ENCODE results near the gene IFIT2.

Gene IFIT2

GRCh38 chr10:89296220-89296648 is 5.6 kb upstream of the IFIT2 start:
- H3K27ac ChIP-seq (ENCODE audit: low read length), result peak overlapping the region; percentile 31
- H4K20me1 ChIP-seq (ENCODE audit: insufficient read depth, low read length), result no peaks in the 10 kb centered on the region
- H3K27me3 ChIP-seq (ENCODE audit: low read depth, low read length), result no peaks in the 10 kb centered on the region
- H3K79me2 ChIP-seq (ENCODE audit: low read length), result no peaks in the 10 kb centered on the region
- H3K4me3 ChIP-seq (ENCODE audit: low read length), result no peak overlapping the region
- no peak overlapping the region; the same call in 1 of the 2 replicates for H3K9ac ChIP-seq (ENCODE audit: low read length)
- peaks cover 22% of the 10 kb centered on the region for H3K4me1 ChIP-seq (ENCODE audit: low read length)
- H3K9me3 ChIP-seq (ENCODE audit: insufficient read depth, low read length), result no peaks in the 10 kb centered on the region
- no peak for TF ChIP-seq EZH2phosphoT487 (IDR thresholded peaks at IDR 0.05; ENCODE audit: low read depth)
- TF ChIP-seq CTCF (IDR thresholded peaks at IDR 0.05; ENCODE audit: low read depth, low read length), result no peak
- no peak overlapping the region for H2AFZ ChIP-seq (ENCODE audit: low read depth, low read length)
- peak overlapping the region; percentile 60 for H3K4me2 ChIP-seq (ENCODE audit: low read length)
- no peaks in the 10 kb centered on the region for H3K36me3 ChIP-seq (replicated peaks; ENCODE audit: low read depth, low read length)

- H3K27me3 ChIP-seq (ENCODE audit: low read depth, low read length), result no peaks in the 10 kb centered on the region
- no peaks in the 10 kb centered on the region for H3K9me3 ChIP-seq (ENCODE audit: insufficient read depth, low read length)
- no peak overlapping the region for H3K4me2 ChIP-seq (ENCODE audit: low read length)
- no peak overlapping the region for H2AFZ ChIP-seq (ENCODE audit: low read depth, low read length)
- TF ChIP-seq EZH2phosphoT487 (IDR thresholded peaks at IDR 0.05; ENCODE audit: low read depth), result no peak
- H4K20me1 ChIP-seq (ENCODE audit: insufficient read depth, low read length), result no peaks in the 10 kb centered on the region
- no peaks in the 10 kb centered on the region for H3K79me2 ChIP-seq (ENCODE audit: low read length)
- H3K36me3 ChIP-seq (replicated peaks; ENCODE audit: low read depth, low read length), result no peaks in the 10 kb centered on the region
- H3K4me3 ChIP-seq (ENCODE audit: low read length), result no peak overlapping the region
- H3K27ac ChIP-seq (ENCODE audit: low read length), result no peak overlapping the region
- H3K4me1 ChIP-seq (ENCODE audit: low read length), result peaks cover 29% of the 10 kb centered on the region
- H3K9ac ChIP-seq (ENCODE audit: low read length), result no peak overlapping the region
These were observed 4.5 kb upstream of the IFIT2 start for GRCh38 chr10:89297356-89297755.

GRCh38 chr10:89297791-89298190 is 4.1 kb upstream of the IFIT2 start:
- no peaks in the 10 kb centered on the region for H3K27me3 ChIP-seq (ENCODE audit: low read depth, low read length)
- no peak overlapping the region for H2AFZ ChIP-seq (ENCODE audit: low read depth, low read length)
- no peaks in the 10 kb centered on the region for H3K36me3 ChIP-seq (replicated peaks; ENCODE audit: low read depth, low read length)
- H3K4me1 ChIP-seq (ENCODE audit: low read length), result peaks cover 33% of the 10 kb centered on the region
- no peak overlapping the region for H3K9ac ChIP-seq (ENCODE audit: low read length)
- H3K27ac ChIP-seq (ENCODE audit: low read length), result no peak overlapping the region
- H3K4me2 ChIP-seq (ENCODE audit: low read length), result no peak overlapping the region
- no peaks in the 10 kb centered on the region for H3K79me2 ChIP-seq (ENCODE audit: low read length)
- H3K9me3 ChIP-seq (ENCODE audit: insufficient read depth, low read length), result no peaks in the 10 kb centered on the region
- H4K20me1 ChIP-seq (ENCODE audit: insufficient read depth, low read length), result no peaks in the 10 kb centered on the region
- no peak overlapping the region for H3K4me3 ChIP-seq (ENCODE audit: low read length)
- TF ChIP-seq EZH2phosphoT487 (IDR thresholded peaks at IDR 0.05; ENCODE audit: low read depth) (no peak), CTCF (IDR thresholded peaks at IDR 0.05; ENCODE audit: low read depth, low read length) (no peak)

- no peak for TF ChIP-seq CTCF (IDR thresholded peaks at IDR 0.05; ENCODE audit: low read depth, low read length)
- TF ChIP-seq EZH2phosphoT487 (IDR thresholded peaks at IDR 0.05; ENCODE audit: low read depth), result no peak
- no peaks in the 10 kb centered on the region for H3K36me3 ChIP-seq (replicated peaks; ENCODE audit: low read depth, low read length)
- H4K20me1 ChIP-seq (ENCODE audit: insufficient read depth, low read length), result no peaks in the 10 kb centered on the region
- H3K9me3 ChIP-seq (ENCODE audit: insufficient read depth, low read length), result no peaks in the 10 kb centered on the region
- H3K4me2 ChIP-seq (ENCODE audit: low read length), result no peak overlapping the region
- no peak overlapping the region for H2AFZ ChIP-seq (ENCODE audit: low read depth, low read length)
- H3K4me3 ChIP-seq (ENCODE audit: low read length), result no peak overlapping the region
- peaks cover 34% of the 10 kb centered on the region for H3K4me1 ChIP-seq (ENCODE audit: low read length)
- no peaks in the 10 kb centered on the region for H3K27me3 ChIP-seq (ENCODE audit: low read depth, low read length)
- H3K9ac ChIP-seq (ENCODE audit: low read length), result no peak overlapping the region
- no peaks in the 10 kb centered on the region for H3K79me2 ChIP-seq (ENCODE audit: low read length)
- H3K27ac ChIP-seq (ENCODE audit: low read length), result no peak overlapping the region
These were observed 2.8 kb upstream of the IFIT2 start for GRCh38 chr10:89299031-89299430.

- peak overlapping the region; percentile 75 for H3K4me3 ChIP-seq (ENCODE audit: low read length)
- peak overlapping the region; percentile 23 for H2AFZ ChIP-seq (ENCODE audit: low read depth, low read length)
- TF ChIP-seq EZH2phosphoT487 (IDR thresholded peaks at IDR 0.05; ENCODE audit: low read depth) (no peak), CTCF (IDR thresholded peaks at IDR 0.05; ENCODE audit: low read depth, low read length) (no peak)
- H3K4me2 ChIP-seq (ENCODE audit: low read length), result peak overlapping the region; percentile 87
- peaks cover 25% of the 10 kb centered on the region for H3K4me1 ChIP-seq (ENCODE audit: low read length)
- H3K27me3 ChIP-seq (ENCODE audit: low read depth, low read length), result no peaks in the 10 kb centered on the region
- no peaks in the 10 kb centered on the region for H3K9me3 ChIP-seq (ENCODE audit: insufficient read depth, low read length)
- no peaks in the 10 kb centered on the region for H3K79me2 ChIP-seq (ENCODE audit: low read length)
- H3K9ac ChIP-seq (ENCODE audit: low read length), result peak overlapping the region; percentile 53
- no peaks in the 10 kb centered on the region for H3K36me3 ChIP-seq (replicated peaks; ENCODE audit: low read depth, low read length)
- no peaks in the 10 kb centered on the region for H4K20me1 ChIP-seq (ENCODE audit: insufficient read depth, low read length)
- peak overlapping the region; percentile 62 for H3K27ac ChIP-seq (ENCODE audit: low read length)
These were observed 614 bp upstream of the IFIT2 start for GRCh38 chr10:89301232-89301631.

All from OCI-LY3 (cell line).